ENCODE measurements around the gene WTIP. TPM values are rescaled to one million over a fixed set of nuclear protein-coding genes. Genes with fewer than 3 reads are reported as not detected.

Gene WTIP
- total RNA-seq, 1 experiment from 2014 or later = 8.4 TPM

DNA sequence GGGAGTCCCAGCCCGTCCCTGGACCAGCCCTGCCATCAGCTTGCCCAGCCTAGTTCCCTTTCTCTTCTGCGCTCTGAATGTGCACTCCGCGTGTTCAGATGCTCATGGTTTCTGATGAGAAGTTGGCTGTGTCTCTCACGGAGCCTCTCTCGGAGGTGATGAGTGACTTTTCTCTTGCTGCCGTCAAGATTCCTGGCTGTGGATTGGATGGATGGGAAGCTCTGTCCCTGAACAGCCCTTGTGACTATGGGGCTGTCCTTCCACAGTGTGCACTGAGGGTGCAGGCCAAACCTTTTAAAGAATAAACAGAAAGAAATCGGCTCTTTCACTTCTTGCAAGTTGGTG, 24.4 kb downstream of the WTIP start:
- ChIA-PET CTCF (no interaction called here), RAD21 (ENCODE audit: low non-redundant PET in 1 of 2, low total read pairs in 2 of 2, uncharacterized antibody in 2 of 2, unreplicated experiment in 2 of 2) (no interaction called here), POLR2A (no interaction called here)
- ATAC-seq (no peak), DNase-seq (ENCODE audit: low read depth, low spot score) (no peak)
- H3K4me1 ChIP-seq (ENCODE audit: control insufficient read depth in 1 of 2, insufficient read depth in 2 of 2, low read length in 2 of 2) = peaks cover 0 to 4% of the 10 kb centered on the region in 2 experiments; a peak in 2 of 4 replicates
- H3K9ac ChIP-seq (ENCODE audit: low read length) = no peak overlapping the region
- no peaks in the 10 kb centered on the region for H3K27me3 ChIP-seq (ENCODE audit: insufficient read depth, low read length)
- no peaks in the 10 kb centered on the region for H3K9me2 ChIP-seq (ENCODE audit: insufficient read depth)
- H3K36me3 ChIP-seq (ENCODE audit: control insufficient read depth in 1 of 2, insufficient read depth in 2 of 2, low read length in 2 of 2) = no peaks in the 10 kb centered on the region
- intact Hi-C loops (cut with micrococcal nuclease) = no loop called here
- no peak overlapping the region for H3K4me2 ChIP-seq (ENCODE audit: low read length)
- no peak overlapping the region for H3K27ac ChIP-seq (ENCODE audit: low read depth, low read length)
- H4K20me1 ChIP-seq (ENCODE audit: insufficient read depth) = no peaks in the 10 kb centered on the region
- H3K9me3 ChIP-seq (ENCODE audit: control insufficient read depth in 1 of 2, insufficient read depth in 1 of 2, low read depth in 1 of 2, low read length in 2 of 2) = peaks cover 0 to 2% of the 10 kb centered on the region in 2 experiments; a peak in 1 of 4 replicates
- no peaks in the 10 kb centered on the region for H3K79me2 ChIP-seq (ENCODE audit: insufficient read depth, low read length)
- TF ChIP-seq EZH2 (IDR thresholded peaks at IDR 0.05) (no peak), POLR2AphosphoS5 (IDR thresholded peaks at IDR 0.05; ENCODE audit: low read depth, low read length) (no peak), POLR2A (IDR thresholded peaks at IDR 0.05; ENCODE audit: borderline replicate concordance, extremely low read depth, insufficient read depth, insufficient read length) (no peak), CEBPB (IDR thresholded peaks at IDR 0.05; ENCODE audit: low read depth) (no peak), RAD21 (IDR thresholded peaks at IDR 0.05; ENCODE audit: low read depth) (no peak), ZNF274 (IDR thresholded peaks at IDR 0.05; ENCODE audit: low read depth, low read length) (no peak), EZH2phosphoT487 (IDR thresholded peaks at IDR 0.05; ENCODE audit: borderline replicate concordance) (no peak), CBX3 (IDR thresholded peaks at IDR 0.05; ENCODE audit: low read depth) (no peak), FOSL1 (IDR thresholded peaks at IDR 0.05; ENCODE audit: low read depth) (no peak), SRF (IDR thresholded peaks at IDR 0.05; ENCODE audit: low read depth) (no peak), SP1 (IDR thresholded peaks at IDR 0.05; ENCODE audit: low read depth) (no peak), ELF1 (IDR thresholded peaks at IDR 0.05; ENCODE audit: borderline replicate concordance, low read depth) (no peak), SIN3A (IDR thresholded peaks at IDR 0.05; ENCODE audit: low read depth) (no peak), JUND (IDR thresholded peaks at IDR 0.05) (no peak), ZFX (IDR thresholded peaks at IDR 0.05) (no peak)
- TF ChIP-seq, protein P1, sequence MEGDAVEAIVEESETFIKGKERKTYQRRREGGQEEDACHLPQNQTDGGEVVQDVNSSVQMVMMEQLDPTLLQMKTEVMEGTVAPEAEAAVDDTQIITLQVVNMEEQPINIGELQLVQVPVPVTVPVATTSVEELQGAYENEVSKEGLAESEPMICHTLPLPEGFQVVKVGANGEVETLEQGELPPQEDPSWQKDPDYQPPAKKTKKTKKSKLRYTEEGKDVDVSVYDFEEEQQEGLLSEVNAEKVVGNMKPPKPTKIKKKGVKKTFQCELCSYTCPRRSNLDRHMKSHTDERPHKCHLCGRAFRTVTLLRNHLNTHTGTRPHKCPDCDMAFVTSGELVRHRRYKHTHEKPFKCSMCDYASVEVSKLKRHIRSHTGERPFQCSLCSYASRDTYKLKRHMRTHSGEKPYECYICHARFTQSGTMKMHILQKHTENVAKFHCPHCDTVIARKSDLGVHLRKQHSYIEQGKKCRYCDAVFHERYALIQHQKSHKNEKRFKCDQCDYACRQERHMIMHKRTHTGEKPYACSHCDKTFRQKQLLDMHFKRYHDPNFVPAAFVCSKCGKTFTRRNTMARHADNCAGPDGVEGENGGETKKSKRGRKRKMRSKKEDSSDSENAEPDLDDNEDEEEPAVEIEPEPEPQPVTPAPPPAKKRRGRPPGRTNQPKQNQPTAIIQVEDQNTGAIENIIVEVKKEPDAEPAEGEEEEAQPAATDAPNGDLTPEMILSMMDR (IDR thresholded peaks at IDR 0.05 in 2 of 3, conservative IDR thresholded peaks at IDR 0.05 in 1 of 3; ENCODE audit: borderline replicate concordance in 1 of 3, insufficient read depth in 1 of 3, low read depth in 2 of 3, low read length in 2 of 3) = no peak
- TF ChIP-seq, protein P2, sequence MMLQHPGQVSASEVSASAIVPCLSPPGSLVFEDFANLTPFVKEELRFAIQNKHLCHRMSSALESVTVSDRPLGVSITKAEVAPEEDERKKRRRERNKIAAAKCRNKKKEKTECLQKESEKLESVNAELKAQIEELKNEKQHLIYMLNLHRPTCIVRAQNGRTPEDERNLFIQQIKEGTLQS (IDR thresholded peaks at IDR 0.05) = no peak
- TF ChIP-seq, protein P3, sequence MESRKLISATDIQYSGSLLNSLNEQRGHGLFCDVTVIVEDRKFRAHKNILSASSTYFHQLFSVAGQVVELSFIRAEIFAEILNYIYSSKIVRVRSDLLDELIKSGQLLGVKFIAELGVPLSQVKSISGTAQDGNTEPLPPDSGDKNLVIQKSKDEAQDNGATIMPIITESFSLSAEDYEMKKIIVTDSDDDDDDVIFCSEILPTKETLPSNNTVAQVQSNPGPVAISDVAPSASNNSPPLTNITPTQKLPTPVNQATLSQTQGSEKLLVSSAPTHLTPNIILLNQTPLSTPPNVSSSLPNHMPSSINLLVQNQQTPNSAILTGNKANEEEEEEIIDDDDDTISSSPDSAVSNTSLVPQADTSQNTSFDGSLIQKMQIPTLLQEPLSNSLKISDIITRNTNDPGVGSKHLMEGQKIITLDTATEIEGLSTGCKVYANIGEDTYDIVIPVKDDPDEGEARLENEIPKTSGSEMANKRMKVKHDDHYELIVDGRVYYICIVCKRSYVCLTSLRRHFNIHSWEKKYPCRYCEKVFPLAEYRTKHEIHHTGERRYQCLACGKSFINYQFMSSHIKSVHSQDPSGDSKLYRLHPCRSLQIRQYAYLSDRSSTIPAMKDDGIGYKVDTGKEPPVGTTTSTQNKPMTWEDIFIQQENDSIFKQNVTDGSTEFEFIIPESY (IDR thresholded peaks at IDR 0.05; ENCODE audit: extremely low read depth, insufficient replicate concordance, low read length) = no peak
- no peak overlapping the region for H2AFZ ChIP-seq (ENCODE audit: low read depth, low read length, poor library complexity, severe bottlenecking)
- H3K4me3 ChIP-seq (replicated peaks in 1 of 2; ENCODE audit: low read depth in 1 of 2, low read length in 2 of 2) = no peak overlapping the region
- BruUV-seq (replicated peaks) = no TSS peak

Data from HCT116 (cell line).